ENCODE data around the gene SPACA1.
"Not testable (repeated sequence)": the region's sequence is repeated elsewhere in the genome, so short reads cannot be mapped to it uniquely, and the experiment has no call there.

Gene SPACA1, protein sequence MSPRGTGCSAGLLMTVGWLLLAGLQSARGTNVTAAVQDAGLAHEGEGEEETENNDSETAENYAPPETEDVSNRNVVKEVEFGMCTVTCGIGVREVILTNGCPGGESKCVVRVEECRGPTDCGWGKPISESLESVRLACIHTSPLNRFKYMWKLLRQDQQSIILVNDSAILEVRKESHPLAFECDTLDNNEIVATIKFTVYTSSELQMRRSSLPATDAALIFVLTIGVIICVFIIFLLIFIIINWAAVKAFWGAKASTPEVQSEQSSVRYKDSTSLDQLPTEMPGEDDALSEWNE

GRCh38 chr6:88047510-88048150 lies at the start of gene SPACA1:
Gene SPACA1 (plus strand): TSS chr6:88047841. CDS start chr6:88047906, 65 bp downstream.
- DNase-seq = no peak

DNA sequence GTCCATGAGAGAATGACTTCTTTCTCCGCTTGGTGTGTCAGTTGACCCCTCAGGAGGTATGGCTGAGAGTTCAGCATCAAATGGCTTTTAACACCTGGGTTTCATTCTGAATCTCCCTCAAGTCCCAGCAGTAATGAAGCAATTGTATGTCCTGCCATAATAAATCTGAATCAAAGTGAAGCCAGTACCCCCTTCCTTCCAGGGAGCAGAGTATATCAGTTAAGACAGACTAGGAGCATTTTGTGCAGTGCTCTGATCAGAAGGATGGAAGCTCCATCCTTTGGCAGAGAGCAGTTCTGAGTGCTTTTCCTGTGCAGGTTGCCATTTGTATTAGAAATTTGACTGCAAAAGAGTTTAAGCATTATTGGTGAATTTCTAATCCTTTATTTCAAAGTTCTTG lies 46.9 kb upstream of the SPACA1 start:
- DNase-seq = no peak

DNA sequence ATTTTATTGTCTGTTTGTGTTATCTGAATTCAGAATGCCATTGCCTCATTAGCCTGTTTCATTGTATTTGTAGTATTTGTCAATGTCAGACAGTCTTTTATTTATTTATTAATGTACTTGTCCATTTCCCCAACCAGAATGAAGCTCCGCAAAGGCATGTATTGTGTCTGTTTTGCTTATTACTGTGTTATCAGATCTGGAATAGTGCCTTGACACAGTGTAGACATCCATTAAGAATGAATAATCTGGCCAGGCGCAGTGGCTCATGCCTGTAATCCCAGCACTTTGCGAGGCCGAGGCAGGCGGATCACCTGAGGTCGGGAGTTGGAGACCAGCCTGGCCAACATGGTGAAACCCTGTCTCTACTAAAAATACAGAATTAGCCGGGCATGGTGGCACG lies 46.4 kb upstream of the SPACA1 start:
- DNase-seq = not testable (repeated sequence)

- DNase-seq = no peak
Observed at GRCh38 chr6:88004707-88005106, 42.9 kb upstream of the SPACA1 start.

DNA sequence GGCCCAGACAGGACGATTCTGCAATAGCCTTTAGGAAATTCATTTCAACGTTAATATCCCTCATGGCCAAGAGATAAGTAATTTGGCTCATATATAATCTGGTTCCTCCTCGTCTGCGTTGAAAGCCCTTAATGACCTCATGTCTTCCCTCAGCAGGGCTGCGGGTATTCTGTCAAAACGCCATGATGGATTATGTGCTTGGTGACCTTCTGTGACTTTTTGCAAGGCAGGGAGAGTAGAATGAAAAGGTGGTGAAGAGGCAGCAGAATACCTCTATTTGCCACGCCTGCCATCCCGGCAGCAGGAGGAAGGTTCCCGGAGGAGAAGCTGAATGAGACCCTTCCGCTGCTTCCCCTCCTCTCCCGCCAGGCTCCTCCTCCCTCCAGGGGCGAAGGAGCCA lies 41.1 kb upstream of the SPACA1 start:
- DNase-seq = no peak

GRCh38 chr6:88008411-88008810 lies 39.2 kb upstream of the SPACA1 start:
- no peak for DNase-seq

DNA sequence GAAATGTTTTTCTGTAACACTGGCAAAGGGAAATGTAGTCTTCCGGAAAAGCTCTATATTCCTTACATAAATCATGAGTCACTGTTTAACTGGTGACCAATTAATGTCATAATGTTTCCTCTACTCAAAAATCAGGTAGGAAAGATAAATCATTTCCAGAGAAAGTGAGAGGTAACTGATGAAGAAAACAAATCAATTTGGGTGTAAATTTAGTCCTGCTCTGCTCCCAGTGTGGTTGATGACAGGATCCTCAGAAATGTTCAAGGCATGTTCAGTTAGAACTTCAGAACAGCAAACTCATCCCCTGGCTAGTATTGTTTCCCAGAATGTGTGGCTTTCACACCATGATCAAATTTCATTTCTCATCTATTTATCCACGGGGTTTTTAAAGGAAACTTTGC lies 38.8 kb upstream of the SPACA1 start:
- DNase-seq = no peak

DNA sequence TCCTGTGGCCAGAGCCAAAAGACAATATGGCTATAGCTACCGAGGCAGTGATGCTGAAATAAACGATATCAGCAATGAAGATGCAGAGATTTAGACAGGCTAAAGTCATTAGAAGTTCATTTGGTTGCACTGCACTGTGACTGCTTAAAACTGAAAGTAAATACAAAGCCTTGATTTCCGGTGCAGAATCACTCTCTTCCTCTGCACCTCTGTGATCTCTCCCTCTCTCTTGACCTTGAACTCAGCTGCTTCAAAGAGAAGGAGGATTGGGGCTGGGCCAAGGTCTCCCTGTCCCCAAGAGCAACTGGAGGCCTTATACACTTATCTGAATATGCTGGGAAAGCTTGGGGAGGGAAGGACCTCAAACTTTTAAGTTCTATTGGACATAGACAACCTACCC lies 34.6 kb upstream of the SPACA1 start:
- no peak for DNase-seq

GRCh38 chr6:88013554-88013953 lies 34.1 kb upstream of the SPACA1 start:
- no peak for DNase-seq

- no peak for DNase-seq
Observed at GRCh38 chr6:88020439-88020838, 27.2 kb upstream of the SPACA1 start.

GRCh38 chr6:88024696-88025095 lies 22.9 kb upstream of the SPACA1 start:
- DNase-seq = no peak

- no peak for DNase-seq
Observed at GRCh38 chr6:88031550-88031949, 16.1 kb upstream of the SPACA1 start.

DNA sequence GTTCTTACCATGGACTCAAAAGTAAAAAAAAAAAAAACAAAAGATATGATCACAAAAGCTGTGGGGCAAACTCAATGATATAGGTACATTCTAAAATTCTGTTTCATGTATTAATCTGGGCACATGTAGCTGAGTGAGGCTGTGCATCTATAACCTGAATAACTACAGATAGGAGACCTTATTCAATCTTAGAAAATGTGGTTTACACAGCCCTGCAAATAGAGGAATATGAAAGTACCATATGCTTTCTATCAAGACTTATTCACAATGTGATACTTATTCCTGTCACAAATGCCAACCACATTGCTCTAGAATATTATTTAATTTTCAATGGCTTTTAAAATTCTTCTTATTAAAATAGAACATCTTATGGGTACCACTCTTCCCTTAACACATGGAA lies 3.1 kb upstream of the SPACA1 start:
- DNase-seq = no peak

GRCh38 chr6:88045521-88046136 lies 2.0 kb upstream of the SPACA1 start:
- no peak for DNase-seq

- DNase-seq = no peak
Observed at GRCh38 chr6:88048578-88048977, 937 bp downstream of the SPACA1 start.

DNA sequence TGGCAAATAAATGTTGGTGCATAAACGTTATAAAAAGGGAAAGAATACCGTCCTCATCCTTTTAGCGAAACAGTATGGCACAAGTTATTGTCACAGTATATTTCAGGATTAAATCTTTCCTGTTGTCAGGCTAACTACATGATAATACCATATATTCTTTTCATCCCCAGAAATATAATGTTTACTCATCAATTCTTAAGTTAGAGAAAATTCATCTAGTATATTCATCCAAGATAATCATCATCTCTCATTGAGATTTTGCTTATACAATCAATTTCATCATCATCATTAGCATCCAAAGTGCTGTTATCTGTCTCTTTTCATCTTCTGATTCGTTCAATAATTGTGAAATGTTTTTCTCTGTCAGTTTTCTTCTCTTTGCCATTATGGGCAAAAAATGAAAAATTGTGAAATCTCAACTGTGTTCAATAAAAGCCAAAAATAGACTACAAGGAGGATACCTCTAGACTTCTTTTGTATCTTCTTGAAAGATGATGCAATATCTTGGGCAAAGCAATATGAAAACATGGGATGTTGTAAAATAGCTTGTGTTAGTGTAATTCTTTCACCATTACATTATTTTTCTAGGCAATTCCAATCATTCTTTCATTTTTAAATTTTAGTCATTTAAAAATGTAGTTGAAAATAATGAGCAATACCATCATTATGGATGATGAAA lies 2.6 kb downstream of the SPACA1 start:
- no peak for DNase-seq

DNA sequence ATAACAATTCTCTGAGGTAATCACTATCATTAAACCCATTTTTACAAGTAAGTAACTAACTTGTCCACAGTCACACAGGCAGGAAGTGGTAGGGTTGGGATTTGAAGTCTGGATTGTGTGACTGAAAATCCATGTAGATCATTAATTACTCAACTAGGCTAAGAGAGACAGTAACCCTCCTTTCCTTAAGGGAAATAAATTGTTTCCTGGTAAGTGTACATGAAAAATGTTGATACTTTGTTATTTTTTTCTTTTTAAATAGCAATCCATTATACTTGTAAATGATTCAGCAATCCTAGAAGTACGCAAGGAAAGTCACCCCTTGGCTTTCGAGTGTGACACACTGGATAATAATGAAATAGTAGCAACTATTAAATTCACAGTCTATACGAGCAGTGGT lies 11.6 kb downstream of the SPACA1 start:
- no peak for DNase-seq

- DNase-seq = no peak
Observed at GRCh38 chr6:88062376-88062775, 14.7 kb downstream of the SPACA1 start.

DNA sequence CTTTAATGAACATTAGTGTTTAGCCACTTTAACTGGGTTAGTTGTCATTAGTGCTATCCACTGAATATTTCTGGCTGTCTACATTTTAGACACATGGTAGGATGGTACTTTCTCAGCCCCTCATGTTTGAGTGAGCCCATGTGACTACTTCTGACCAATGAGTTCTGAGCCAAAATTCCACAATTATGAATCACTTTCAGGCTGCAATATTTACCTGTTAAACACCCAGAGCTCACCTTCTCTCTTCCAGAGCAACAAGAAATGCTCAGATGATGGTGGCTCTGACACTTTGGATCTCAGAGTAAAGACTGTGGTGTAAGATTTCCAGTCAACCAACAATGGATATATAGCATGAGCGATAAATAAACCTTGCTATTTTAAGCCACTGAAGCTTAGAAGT lies 24.8 kb downstream of the SPACA1 start:
- no peak for DNase-seq

DNA sequence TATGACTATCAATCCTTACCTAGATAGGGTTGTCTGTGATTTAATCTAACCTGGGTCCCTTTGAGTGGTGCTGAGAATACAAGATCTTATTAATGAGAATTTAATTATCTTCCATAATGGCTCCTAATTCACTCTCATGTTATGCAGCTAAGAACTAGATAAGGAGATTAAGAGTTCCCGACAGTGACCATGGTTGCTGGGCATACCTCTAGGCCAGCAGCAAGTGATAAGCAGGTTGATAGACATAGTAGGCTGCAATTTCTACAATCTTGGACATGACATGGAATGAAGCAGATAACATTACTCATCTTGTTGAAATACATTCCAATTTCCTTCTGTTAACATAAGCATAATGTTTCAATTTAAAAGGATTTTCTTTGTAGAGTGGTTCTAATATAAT lies 27.1 kb downstream of the SPACA1 start:
- DNase-seq = no peak

DNA sequence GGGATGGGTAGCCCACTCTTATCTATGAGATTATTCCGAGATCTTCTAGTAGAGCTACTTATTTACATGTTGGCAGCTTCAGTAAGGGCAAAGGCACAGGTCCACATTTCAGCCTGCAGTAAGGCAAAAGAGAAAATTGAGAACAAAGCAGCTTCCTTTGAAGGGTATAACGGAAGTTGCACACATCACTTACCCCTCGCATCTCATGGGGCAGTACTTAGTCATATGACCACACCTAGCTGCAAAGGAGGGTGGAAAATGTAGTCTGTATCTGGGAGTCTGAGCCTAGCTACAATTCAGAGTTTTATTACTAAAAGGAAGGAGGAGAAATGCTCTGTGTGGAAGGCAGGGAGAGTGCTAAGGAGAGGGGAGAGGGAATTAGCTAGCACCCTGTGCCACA lies 29.7 kb downstream of the SPACA1 start:
- no peak for DNase-seq

DNA sequence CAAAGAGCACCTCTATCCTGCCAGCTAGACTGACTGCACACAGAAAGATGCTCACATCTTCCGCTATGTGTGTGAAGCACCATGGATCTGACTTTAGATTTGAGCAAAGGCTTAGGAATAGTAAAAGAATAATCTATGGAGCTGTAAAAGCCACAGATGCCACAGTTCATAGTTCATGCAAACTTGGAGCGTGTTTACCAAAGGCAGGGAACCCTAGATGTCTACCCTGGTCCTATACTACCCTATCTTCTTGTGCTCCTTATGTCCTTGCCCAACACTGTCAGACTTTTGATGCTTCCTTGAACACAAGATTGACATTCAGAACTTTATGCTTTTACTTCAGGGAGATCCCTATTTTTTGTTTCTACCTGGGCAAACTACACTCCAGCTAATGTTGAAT lies 39.2 kb downstream of the SPACA1 start:
- DNase-seq = no peak

DNA sequence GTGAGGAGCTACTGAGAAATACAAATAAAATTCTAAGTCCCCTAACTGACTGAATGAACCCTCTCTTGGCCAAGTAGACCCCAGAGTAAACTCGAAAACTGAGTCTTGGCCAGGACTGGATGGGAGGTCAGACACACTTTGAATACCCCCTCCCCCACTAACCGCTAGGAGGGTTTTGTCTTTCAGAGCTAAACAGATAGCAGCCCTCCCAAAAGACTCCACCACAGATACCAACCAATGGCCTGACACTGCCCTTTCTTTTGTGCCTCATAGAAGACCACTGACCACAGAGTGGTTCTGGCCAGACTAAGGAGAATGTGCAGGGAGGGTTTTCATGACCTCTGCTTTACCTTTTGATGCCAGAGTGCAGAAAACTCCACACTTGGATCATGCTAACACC lies 42.1 kb downstream of the SPACA1 start:
- DNase-seq = no peak

Data from NCI-H226 (cell line).